K562 (cell line): ENCODE measurements around the gene IGF2R. TPM values are rescaled to one million over a fixed set of nuclear protein-coding genes. Genes with fewer than 3 reads are reported as not detected.

Source experiments
- ARID1B ChIP-seq: fragments of 450-650 bp; IDR thresholded peaks from 2 replicates; pipeline ENCODE4 v1.6.1; 2016; ENCODE audit warnings: antibody characterized with exemption, mild to moderate bottlenecking, inconsistent platforms
- BCLAF1 ChIP-seq, 2 experiments: fragments of 450-650 bp in 1 of 2; IDR thresholded peaks; 2 replicates each; pipeline ENCODE4 v1.6.1; 2011 to 2017; ENCODE audit warnings: low read depth in 2 of 2, antibody characterized with exemption in 1 of 2, borderline replicate concordance in 1 of 2, low read length in 1 of 2, mild to moderate bottlenecking in 1 of 2, mixed read lengths in 1 of 2; ENCODE audit not compliant: control insufficient read depth in 1 of 2
- CBFA2T3 ChIP-seq: fragments of 450-650 bp; IDR thresholded peaks from 2 replicates; pipeline ENCODE4 v1.6.1; 2017
- E2F3 ChIP-seq: fragments of 250-450 bp; sonication (Bioruptor Pico); IDR thresholded peaks from 2 replicates; pipeline ENCODE4 v1.4.0; 2020; ENCODE audit warnings: mild to moderate bottlenecking
- HLTF ChIP-seq: fragments of 450-650 bp; IDR thresholded peaks from 2 replicates; pipeline ENCODE4 v1.6.1; 2016
- HSF4 ChIP-seq: fragments of 250-450 bp; sonication (Bioruptor Pico); IDR thresholded peaks from 2 replicates; pipeline ENCODE4 v2.1.2; 2022; ENCODE audit warnings: mild to moderate bottlenecking, moderate library complexity, borderline replicate concordance
- KLF6 ChIP-seq: fragments of 250-450 bp; sonication (Bioruptor Pico); IDR thresholded peaks from 2 replicates; pipeline ENCODE4 v1.4.0; 2020; ENCODE audit warnings: mild to moderate bottlenecking, moderate library complexity, borderline replicate concordance
- MCM7 ChIP-seq, 2 experiments: fragments of 450-650 bp; IDR thresholded peaks; 2 replicates each; pipeline ENCODE4 v1.6.1; 2016 to 2018
- NBN ChIP-seq: fragments of 450-650 bp; IDR thresholded peaks from 2 replicates; pipeline ENCODE4 v1.6.1; 2016; ENCODE audit warnings: low read depth, mild to moderate bottlenecking
- NR1H2 ChIP-seq: sonication (generic); formaldehyde crosslinking; IDR thresholded peaks from 2 replicates; pipeline ENCODE4 v1.4.0; 2020; ENCODE audit warnings: mild to moderate bottlenecking, missing genetic modification reagents
- NR4A1 ChIP-seq, 2 experiments: fragments of 250-450 bp in 1 of 2; fragments of 450-650 bp in 1 of 2; sonication (Bioruptor Pico) in 1 of 2; IDR thresholded peaks; 2 replicates each; pipeline versions ENCODE4 v1.4.0 to v1.6.1; 2016 to 2020; ENCODE audit warnings: mild to moderate bottlenecking in 2 of 2, missing compliant biosample characterization in 1 of 2, missing genetic modification characterization in 1 of 2, moderate library complexity in 1 of 2
- RFX5 ChIP-seq: IDR thresholded peaks from 2 replicates; pipeline ENCODE4 v1.6.1; 2011; ENCODE audit warnings: low read depth, mild to moderate bottlenecking, improper control_type of control experiment, low read length
- SMARCA4 ChIP-seq: fragments of 450-650 bp; IDR thresholded peaks from 2 replicates; pipeline ENCODE4 v1.6.1; 2016
- STAG1 ChIP-seq: sonication (generic); formaldehyde crosslinking; IDR thresholded peaks from 2 replicates; pipeline ENCODE4 v1.5.0; 2020; ENCODE audit warnings: missing genetic modification reagents, borderline replicate concordance
- STAT5A ChIP-seq: IDR thresholded peaks from 2 replicates; pipeline ENCODE4 v1.6.1; 2012; ENCODE audit warnings: low read length, inconsistent platforms, borderline replicate concordance
- TEAD4 ChIP-seq, 2 experiments: sonication (generic) in 1 of 2; formaldehyde crosslinking in 1 of 2; IDR thresholded peaks; 2 replicates each; pipeline versions ENCODE4 v1.6.1 to v1.8.0; 2012 to 2022; ENCODE audit warnings: borderline replicate concordance in 1 of 2, inconsistent platforms in 1 of 2, low read length in 1 of 2, mild to moderate bottlenecking in 1 of 2, missing genetic modification reagents in 1 of 2
- TRIM24 ChIP-seq, 2 experiments: fragments of 450-650 bp; IDR thresholded peaks; 2 replicates each; pipeline ENCODE4 v1.6.1; 2016
- ZC3H11A ChIP-seq: IDR thresholded peaks from 2 replicates; pipeline ENCODE4 v1.6.1; 2012; ENCODE audit warnings: low read depth, low read length, improper control_type of control experiment
- ZHX1 ChIP-seq: fragments of 150-350 bp; conservative IDR thresholded peaks from 2 replicates; pipeline ENCODE4 v1.6.1; 2014; ENCODE audit warnings: low read length
- ZKSCAN3 ChIP-seq: fragments of 250-450 bp; sonication (Bioruptor Pico); IDR thresholded peaks from 2 replicates; pipeline ENCODE4 v1.4.0; 2020
- ZNF174 ChIP-seq: fragments of 250-450 bp; sonication (Bioruptor Pico); IDR thresholded peaks from 2 replicates; pipeline ENCODE4 v1.4.0; 2020; ENCODE audit warnings: mild to moderate bottlenecking
- ZNF436 ChIP-seq: fragments of 250-450, 450-650 bp; sonication (Bioruptor Pico); formaldehyde crosslinking; IDR thresholded peaks from 2 replicates; pipeline ENCODE4 v1.7.0; 2020; ENCODE audit warnings: mild to moderate bottlenecking
- ZNF561 ChIP-seq: fragments of 450-650 bp; formaldehyde crosslinking; conservative IDR thresholded peaks from 2 replicates; pipeline ENCODE4 v1.4.0; 2020; ENCODE audit warnings: mild to moderate bottlenecking, moderate library complexity
- polyA plus RNA-seq, 8 experiments: library from polyadenylated mRNA; depleted of rRNA in 4 of 8; stranded (reverse) in 5 of 8; unstranded in 3 of 8; fragments of >200 nt; fragmentation: Nextera tagmentation in 2 of 8; fragmentation: Illumina TruSeq in 1 of 8; extraction: Ambion mirVana in 2 of 8; extraction: Trizol in 1 of 8; gene quantifications; 2 replicates each; pipeline versions ENCODE4 v1.2.1 to v1.2.3, GENCODE V29; 2011 to 2014; ENCODE audit warnings: inconsistent platforms in 1 of 8, missing spikeins in 1 of 8
- total RNA-seq, 7 experiments: library from RNA; depleted of rRNA in 6 of 7; stranded (reverse); fragments of >200 nt in 6 of 7; fragmentation: Illumina TruSeq in 2 of 7; extraction: Trizol in 2 of 7; gene quantifications; 2 replicates each; pipeline versions ENCODE4 v1.2.1 to v1.2.3, GENCODE V29; 2011 to 2021; ENCODE audit warnings: low replicate concordance in 1 of 7
- TF ChIP-seq, protein P1 (sequence below): fragments of 250-450 bp; sonication (Bioruptor Pico); IDR thresholded peaks from 2 replicates; pipeline ENCODE4 v1.8.0; 2021; ENCODE audit warnings: moderate library complexity, mild to moderate bottlenecking, inconsistent platforms

The IGF2R gene
- total and polyA plus RNA-seq, 9 of the 15 experiments (the other 6 are each of a cell fraction or from before 2014, with no cell fraction given) = 3.5 to 92.3 (median 34.5) TPM

- TF ChIP-seq TEAD4 (IDR thresholded peaks at IDR 0.05; ENCODE audit: low read length) = peak; percentile 71; the same call in 1 of the 2 replicates
- no peak for TF ChIP-seq TEAD4 (CRISPR knock-in tag; IDR thresholded peaks at IDR 0.05; ENCODE audit: borderline replicate concordance)
- no peak for TF ChIP-seq RFX5
- TF ChIP-seq STAG1 (CRISPR knock-in tag) = no peak
- no peak for TF ChIP-seq ZHX1
- TF ChIP-seq KLF6 (CRISPR knock-in tag) = no peak
- TF ChIP-seq TRIM24 (IDR thresholded peaks at IDR 0.05) = peak in 1 of 2 experiments; percentile 46; a peak in 3 of 4 replicates
- TF ChIP-seq ZNF174 (CRISPR knock-in tag) = no peak
- no peak for TF ChIP-seq ZKSCAN3 (CRISPR knock-in tag)
- no peak for TF ChIP-seq NR1H2 (CRISPR knock-in tag)
- no peak for TF ChIP-seq NR4A1 (CRISPR knock-in tag; IDR thresholded peaks at IDR 0.05)
- TF ChIP-seq NR4A1 (tag; IDR thresholded peaks at IDR 0.05) = 0 out of 2 replicates have a peak, but pooled peaks have one; percentile 47
- TF ChIP-seq STAT5A = peak; percentile 93
- no peak for TF ChIP-seq ZNF561 (CRISPR knock-in tag)
- TF ChIP-seq NBN = no peak
- TF ChIP-seq BCLAF1 (IDR thresholded peaks at IDR 0.05; ENCODE audit: borderline replicate concordance in 1 of 2, control insufficient read depth in 1 of 2, low read depth in 2 of 2, low read length in 1 of 2) = no peak
- no peak for TF ChIP-seq E2F3 (CRISPR knock-in tag)
- TF ChIP-seq HSF4 (CRISPR knock-in tag) = no peak
- TF ChIP-seq HLTF = 0 out of 2 replicates have a peak, but pooled peaks have one; percentile 13
- TF ChIP-seq, protein P1, sequence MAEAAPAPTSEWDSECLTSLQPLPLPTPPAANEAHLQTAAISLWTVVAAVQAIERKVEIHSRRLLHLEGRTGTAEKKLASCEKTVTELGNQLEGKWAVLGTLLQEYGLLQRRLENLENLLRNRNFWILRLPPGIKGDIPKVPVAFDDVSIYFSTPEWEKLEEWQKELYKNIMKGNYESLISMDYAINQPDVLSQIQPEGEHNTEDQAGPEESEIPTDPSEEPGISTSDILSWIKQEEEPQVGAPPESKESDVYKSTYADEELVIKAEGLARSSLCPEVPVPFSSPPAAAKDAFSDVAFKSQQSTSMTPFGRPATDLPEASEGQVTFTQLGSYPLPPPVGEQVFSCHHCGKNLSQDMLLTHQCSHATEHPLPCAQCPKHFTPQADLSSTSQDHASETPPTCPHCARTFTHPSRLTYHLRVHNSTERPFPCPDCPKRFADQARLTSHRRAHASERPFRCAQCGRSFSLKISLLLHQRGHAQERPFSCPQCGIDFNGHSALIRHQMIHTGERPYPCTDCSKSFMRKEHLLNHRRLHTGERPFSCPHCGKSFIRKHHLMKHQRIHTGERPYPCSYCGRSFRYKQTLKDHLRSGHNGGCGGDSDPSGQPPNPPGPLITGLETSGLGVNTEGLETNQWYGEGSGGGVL = no peak
- TF ChIP-seq ZC3H11A = no peak
- no peak for TF ChIP-seq MCM7 (IDR thresholded peaks at IDR 0.05)
- peak; percentile 85 for TF ChIP-seq CBFA2T3
- peak; percentile 82 for TF ChIP-seq SMARCA4
- TF ChIP-seq ARID1B = peak; percentile 91
- peak; percentile 76; the same call in 1 of the 2 replicates for TF ChIP-seq ZNF436
Observed at GRCh38 chr6:159999240-159999671, 30.4 kb downstream of the IGF2R start (continued).
